Measurements from ENCODE around the gene TNK2. TPM values are rescaled to one million over a fixed set of nuclear protein-coding genes. Genes with fewer than 3 reads are reported as not detected.
"Not testable (repeated sequence)": the region's sequence is repeated elsewhere in the genome, so short reads cannot be mapped to it uniquely, and the experiment has no call there.

Gene TNK2
- total and polyA plus RNA-seq, 5 donors: 40.1 to 162 (median 77.9) TPM

DNA sequence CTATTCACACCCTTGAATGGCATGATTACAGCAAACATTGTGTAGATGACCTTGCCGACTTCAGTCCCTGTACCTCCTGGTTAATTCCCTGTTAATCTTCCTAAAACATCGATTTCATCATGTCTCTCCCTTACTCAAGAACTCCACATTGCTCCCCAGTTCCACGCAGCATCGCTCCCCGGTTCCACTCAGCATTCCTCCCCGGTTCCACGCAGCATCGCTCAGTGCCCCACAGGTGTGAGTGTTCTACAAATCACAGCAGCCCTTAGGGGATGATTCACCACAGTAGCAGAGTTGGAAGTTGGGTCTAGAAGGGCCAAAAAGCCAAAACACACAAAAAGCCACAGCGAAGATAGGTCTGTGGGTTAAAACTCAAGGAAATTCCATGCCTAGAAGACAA lies 8.6 kb upstream of the TNK2 start:
- Histone ChIP-seq H3K4me1 (ENCODE audit: control insufficient read depth, insufficient read depth, low read length) (no peaks in the 10 kb centered on the region), H3K9me3 (ENCODE audit: control insufficient read depth, low read length) (no peaks in the 10 kb centered on the region), H3K4me3 (ENCODE audit: low read length) (no peak overlapping the region), H3K27ac (ENCODE audit: low read length) (no peak overlapping the region), H3K27me3 (ENCODE audit: control insufficient read depth, insufficient read depth) (no peaks in the 10 kb centered on the region)
- intact Hi-C loops (cut with DNase I): loop anchor here in 1 of 4 donors (5.0 kb wide), 1 partner anchor 60 kb away; no protein-coding TSS in a partner anchor
- DNase-seq (no peak), ATAC-seq (no peak)
- WGBS: 88% methylated on average over 9 of the region's 9 CpGs

DNA sequence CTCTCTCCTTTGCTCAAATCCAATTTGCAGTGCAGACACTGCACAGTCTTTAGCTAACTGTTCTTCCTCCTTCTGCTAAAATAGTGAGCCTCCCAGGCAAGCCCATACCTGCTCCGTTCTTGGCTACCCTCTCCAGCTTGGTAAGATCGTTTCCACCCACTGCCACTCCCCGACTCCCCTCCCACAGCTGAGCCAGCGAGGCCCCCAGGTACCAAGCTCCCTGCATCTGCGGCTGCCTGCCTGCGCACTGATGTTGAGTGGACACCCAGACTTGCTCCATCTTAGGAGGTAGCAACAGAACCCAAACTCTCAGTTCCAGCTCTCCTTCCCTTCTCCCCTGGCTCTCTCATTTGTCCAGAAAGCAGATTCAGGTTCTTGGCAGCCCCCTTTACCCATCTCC lies 7.9 kb upstream of the TNK2 start:
- Histone ChIP-seq H3K9me3 (ENCODE audit: control insufficient read depth, low read length) (no peaks in the 10 kb centered on the region), H3K4me1 (ENCODE audit: control insufficient read depth, insufficient read depth, low read length) (no peaks in the 10 kb centered on the region), H3K27me3 (ENCODE audit: control insufficient read depth, insufficient read depth) (no peaks in the 10 kb centered on the region), H3K27ac (ENCODE audit: low read length) (no peak overlapping the region), H3K4me3 (ENCODE audit: low read length) (no peak overlapping the region)
- ATAC-seq (no peak), DNase-seq (no peak)
- WGBS: 79% methylated on average over 6 of the region's 6 CpGs
- intact Hi-C loops (cut with DNase I): loop anchor here in 1 of 4 donors (5.0 kb wide), 1 partner anchor 59 kb away; no protein-coding TSS in a partner anchor

GRCh38 chr3:195914648-195915473 lies 6.5 kb upstream of the TNK2 start:
- H3K4me3 ChIP-seq (ENCODE audit: low read length): no peak overlapping the region

DNA sequence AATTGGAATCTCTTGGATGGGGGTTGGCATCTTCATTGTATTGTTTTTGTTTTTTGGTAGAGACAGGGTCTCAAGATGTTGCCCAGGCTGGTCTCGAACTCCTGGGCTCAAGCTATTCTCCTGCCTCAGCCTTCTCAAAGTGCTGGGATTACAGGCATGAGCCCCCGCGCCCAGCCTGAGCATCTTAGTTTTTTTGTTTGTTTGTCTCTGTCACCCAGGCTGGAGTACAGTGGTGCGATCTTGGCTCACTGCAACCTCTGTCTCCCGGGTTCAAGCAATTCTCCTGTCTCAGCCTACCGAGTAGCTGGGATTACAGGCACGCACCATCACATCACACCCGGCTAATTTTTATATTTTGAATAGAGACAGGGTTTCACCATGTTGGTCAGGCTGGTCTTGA lies 5.8 kb upstream of the TNK2 start:
- intact Hi-C loops (cut with DNase I): loop anchor here in 2 of 4 donors (2.0 kb wide), 2 partner anchors 51 to 55 kb away; no protein-coding TSS in a partner anchor
- ATAC-seq; DNase-seq; H3K27me3 ChIP-seq (ENCODE audit: control insufficient read depth, insufficient read depth); H3K9me3 ChIP-seq (ENCODE audit: control insufficient read depth, low read length); H3K4me3 ChIP-seq (ENCODE audit: low read length); H3K27ac ChIP-seq (ENCODE audit: low read length); H3K4me1 ChIP-seq (ENCODE audit: control insufficient read depth, insufficient read depth, low read length): not testable (repeated sequence)
- 94% methylated on average over 8 of the region's 8 CpGs for WGBS

More at GRCh38 chr3:195914648-195915473, 6.5 kb upstream of the TNK2 start:
- DNase-seq (peak; percentile 92 to 96 (median 95)), ATAC-seq (peak; percentile 90 to 93)
- Histone ChIP-seq H3K27ac (ENCODE audit: low read length) (peak overlapping the region; percentile 60), H3K27me3 (ENCODE audit: control insufficient read depth, insufficient read depth) (no peaks in the 10 kb centered on the region), H3K4me1 (ENCODE audit: control insufficient read depth, insufficient read depth, low read length) (no peaks in the 10 kb centered on the region), H3K9me3 (ENCODE audit: control insufficient read depth, low read length) (no peaks in the 10 kb centered on the region)
- intact Hi-C loops (cut with DNase I): loop anchor here in 3 of 4 donors (2.0 to 5.0 kb wide), 3 partner anchors 52 to 58 kb away; no protein-coding TSS in a partner anchor
- WGBS: 27% methylated on average over 14 of the region's 14 CpGs

DNA sequence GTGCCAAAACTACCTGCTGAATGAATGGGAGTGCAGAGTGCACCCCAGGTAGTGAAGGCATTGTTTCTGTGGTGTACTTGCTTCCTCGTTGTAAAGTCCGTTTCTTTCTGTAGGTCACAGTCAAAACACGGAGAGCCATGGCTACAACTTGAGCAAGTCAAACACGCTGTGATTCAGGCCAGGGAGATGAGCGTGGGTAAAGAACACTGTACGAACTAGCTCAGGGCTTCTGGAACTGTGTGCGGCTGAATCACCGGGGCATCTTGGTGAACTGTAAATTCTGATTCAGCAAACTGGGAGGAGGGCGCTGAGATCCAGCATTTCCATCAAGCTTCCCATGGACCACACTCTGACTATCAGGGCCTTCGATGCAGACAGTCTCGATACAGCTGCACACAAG lies 5.0 kb upstream of the TNK2 start:
- Histone ChIP-seq H3K4me3 (ENCODE audit: low read length) (no peak overlapping the region), H3K9me3 (ENCODE audit: control insufficient read depth, low read length) (no peaks in the 10 kb centered on the region), H3K27ac (ENCODE audit: low read length) (no peak overlapping the region), H3K4me1 (ENCODE audit: control insufficient read depth, insufficient read depth, low read length) (peaks cover 2% of the 10 kb centered on the region), H3K27me3 (ENCODE audit: control insufficient read depth, insufficient read depth) (no peaks in the 10 kb centered on the region)
- DNase-seq (no peak), ATAC-seq (no peak)
- intact Hi-C loops (cut with DNase I): loop anchor here in 1 of 4 donors (2.0 kb wide), 1 partner anchor 19 kb away; no protein-coding TSS in a partner anchor
- 92% methylated on average over 11 of the region's 11 CpGs for WGBS

DNA sequence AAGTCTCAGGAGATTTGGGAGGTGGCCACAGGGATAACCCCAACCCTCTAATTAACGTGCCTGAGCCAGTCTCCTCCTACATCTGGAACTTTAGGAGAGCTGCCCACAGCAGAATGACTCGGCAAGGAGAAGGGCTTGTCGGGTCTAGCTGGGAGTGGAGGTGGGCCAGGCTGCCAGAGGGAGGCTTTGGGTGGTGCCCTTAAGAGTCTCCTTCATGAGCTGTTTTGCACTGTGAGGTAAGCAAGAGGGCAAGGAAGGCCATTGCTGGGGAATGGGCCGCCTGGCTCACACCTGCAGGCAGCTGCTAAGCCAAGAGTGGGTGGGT lies 3.6 kb upstream of the TNK2 start:
- Histone ChIP-seq H3K27ac (ENCODE audit: low read length) (no peak overlapping the region), H3K9me3 (ENCODE audit: control insufficient read depth, low read length) (no peaks in the 10 kb centered on the region), H3K4me1 (ENCODE audit: control insufficient read depth, insufficient read depth, low read length) (peaks cover 11% of the 10 kb centered on the region), H3K4me3 (ENCODE audit: low read length) (no peak overlapping the region), H3K27me3 (ENCODE audit: control insufficient read depth, insufficient read depth) (no peaks in the 10 kb centered on the region)
- ATAC-seq (no peak), DNase-seq (no peak)
- WGBS: 69% methylated on average over 4 of the region's 4 CpGs
- intact Hi-C loops (cut with DNase I): loop anchor here in 1 of 4 donors (2.0 kb wide), 1 partner anchor 17 kb away; no protein-coding TSS in a partner anchor

DNA sequence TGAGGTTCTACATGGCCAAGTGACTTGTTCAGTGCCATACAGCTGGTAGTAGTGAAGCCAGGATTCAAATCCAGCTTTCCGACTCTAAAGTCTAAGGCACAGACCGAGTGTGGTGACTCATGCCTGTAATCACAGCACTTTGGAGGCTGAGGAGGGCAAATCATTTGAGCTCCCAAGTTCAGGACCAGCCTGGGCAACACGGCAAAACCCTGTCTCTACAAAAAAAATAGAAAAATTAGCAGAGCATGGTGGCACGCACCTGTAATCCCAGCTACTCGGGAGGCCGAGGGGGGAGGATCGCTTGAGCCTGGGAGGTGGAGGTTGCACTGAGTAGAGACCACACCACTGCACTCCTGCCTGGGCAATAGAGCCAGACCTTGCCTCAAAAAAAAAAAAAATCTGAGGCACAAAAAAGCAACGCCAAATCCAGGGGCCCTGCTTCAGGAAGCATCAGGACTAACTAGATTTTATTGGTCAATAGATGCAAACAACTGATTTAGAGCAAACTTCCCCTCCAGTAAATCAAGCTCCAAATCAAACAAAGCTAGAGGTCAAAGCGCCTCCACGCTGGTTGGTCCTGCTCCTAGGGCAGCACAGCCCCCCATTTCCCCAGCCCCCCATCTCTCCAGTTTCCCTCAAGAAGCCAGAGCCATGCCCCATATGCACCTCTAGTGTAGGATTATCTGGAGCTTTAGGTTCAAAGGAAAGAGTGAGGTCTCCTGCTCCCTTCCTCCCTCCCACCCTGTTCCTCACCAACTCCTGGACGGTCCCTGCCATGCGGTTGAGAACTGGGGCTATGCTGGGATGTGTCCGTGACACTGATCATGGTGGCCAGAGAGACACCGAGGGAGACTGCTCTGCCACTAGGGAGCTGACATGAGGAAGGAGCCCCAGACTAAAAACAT lies 2.9 kb upstream of the TNK2 start:
- ATAC-seq: no peak
- Histone ChIP-seq H3K4me3 (ENCODE audit: low read length) (no peak overlapping the region), H3K27ac (ENCODE audit: low read length) (no peak overlapping the region), H3K4me1 (ENCODE audit: control insufficient read depth, insufficient read depth, low read length) (peaks cover 11% of the 10 kb centered on the region), H3K9me3 (ENCODE audit: control insufficient read depth, low read length) (no peaks in the 10 kb centered on the region), H3K27me3 (ENCODE audit: control insufficient read depth, insufficient read depth) (no peaks in the 10 kb centered on the region)
- DNase-seq: no peak
- intact Hi-C loops (cut with DNase I): no loop called here
- 87% methylated on average over 14 of the region's 14 CpGs for WGBS

DNA sequence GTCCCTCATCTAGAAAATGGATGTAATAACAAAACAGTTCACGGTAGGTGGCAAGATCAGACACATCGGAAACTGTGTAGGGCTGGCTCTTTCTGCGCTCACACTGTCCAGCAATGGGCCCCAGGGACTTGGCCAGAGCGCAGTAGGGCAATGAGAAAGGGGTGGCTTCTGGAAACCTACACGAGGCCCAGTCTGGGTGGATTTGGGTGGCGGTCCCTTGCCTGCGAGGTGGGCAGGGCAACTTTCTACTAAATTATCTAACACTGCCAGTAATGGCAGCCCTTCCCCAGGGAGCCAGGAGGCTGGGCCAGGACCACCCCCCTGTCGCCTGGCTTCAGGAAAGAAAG lies 2.1 kb upstream of the TNK2 start:
- ATAC-seq (no peak), DNase-seq (no peak)
- H3K9me3 ChIP-seq (ENCODE audit: control insufficient read depth, low read length): no peaks in the 10 kb centered on the region
- intact Hi-C loops (cut with DNase I): no loop called here
- no peak overlapping the region for H3K4me3 ChIP-seq (ENCODE audit: low read length)
- H3K27ac ChIP-seq (ENCODE audit: low read length): no peak overlapping the region
- no peaks in the 10 kb centered on the region for H3K27me3 ChIP-seq (ENCODE audit: control insufficient read depth, insufficient read depth)
- WGBS: 89% methylated on average over 8 of the region's 8 CpGs
- H3K4me1 ChIP-seq (ENCODE audit: control insufficient read depth, insufficient read depth, low read length): peaks cover 11% of the 10 kb centered on the region

GRCh38 chr3:195909644-195910498 lies 1.5 kb upstream of the TNK2 start:
- H3K27ac ChIP-seq (ENCODE audit: low read length): peak overlapping the region; percentile 8
- intact Hi-C loops (cut with DNase I): no loop called here
- peaks cover 11% of the 10 kb centered on the region for H3K4me1 ChIP-seq (ENCODE audit: control insufficient read depth, insufficient read depth, low read length)
- DNase-seq (peak; percentile 87 to 95 (median 95)), ATAC-seq (peak; percentile 87 to 88)
- peak overlapping the region; percentile 98 for H3K4me3 ChIP-seq (ENCODE audit: low read length)
- no peaks in the 10 kb centered on the region for H3K27me3 ChIP-seq (ENCODE audit: control insufficient read depth, insufficient read depth)
- 13% methylated on average over 68 of the region's 68 CpGs for WGBS
- H3K9me3 ChIP-seq (ENCODE audit: control insufficient read depth, low read length): no peaks in the 10 kb centered on the region
